DMS53 (cell line): ENCODE data around the gene P3H4.
"Not testable (repeated sequence)": the region's sequence is repeated elsewhere in the genome, so short reads cannot be mapped to it uniquely, and the experiment has no call there.

Source experiments
- DNase-seq: peaks from one replicate; lab custom pipeline; 2025; lab: John Stamatoyannopoulos, UW

The P3H4 gene

DNA sequence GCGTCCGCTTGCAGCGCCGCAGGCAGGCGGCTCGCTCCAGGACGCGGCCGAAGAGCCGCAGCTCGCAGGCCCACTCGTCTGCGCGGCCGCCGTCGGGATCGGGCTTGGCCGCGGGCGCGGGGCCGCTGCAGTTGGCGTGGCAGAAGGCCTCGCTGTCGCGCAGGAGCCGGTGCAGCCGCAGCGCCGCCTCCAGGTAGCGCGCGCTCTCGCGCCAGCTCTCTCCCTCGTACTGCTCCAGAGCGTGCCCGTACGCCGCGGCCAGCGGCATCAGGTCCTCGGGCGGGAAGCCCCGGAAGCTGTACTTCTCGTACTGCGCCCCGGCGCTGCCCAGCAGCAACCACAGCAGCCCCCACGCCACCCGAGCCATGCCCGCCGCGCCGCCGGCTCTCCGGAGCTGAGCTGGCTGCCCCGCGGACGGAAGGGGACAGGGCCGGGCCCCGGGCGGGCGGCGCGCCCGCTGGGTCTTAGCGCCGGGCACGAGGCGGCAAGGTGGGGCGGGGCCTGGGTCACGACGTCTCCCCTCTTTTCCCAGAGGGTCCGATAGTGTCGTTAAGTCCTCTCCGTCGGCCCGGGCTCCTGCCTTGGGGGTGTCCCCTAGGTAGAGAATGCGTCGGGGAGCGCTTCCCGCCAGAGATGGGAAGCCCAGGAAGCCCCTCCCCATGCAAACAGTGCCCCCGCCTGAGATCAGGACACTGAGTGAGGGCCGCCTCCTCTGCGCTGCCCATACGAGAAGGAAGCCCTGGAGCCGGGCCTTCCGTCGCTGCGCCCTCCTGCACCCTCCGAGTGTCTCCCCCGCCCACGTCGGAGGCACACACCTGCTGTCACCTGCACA is at the start of gene P3H4:
P3H4 (minus strand) TSS at position 401 of the 832 bp plus-strand sequence; CDS start at position 367, 34 bp downstream.
- DNase-seq, result peak; percentile 90

- no peak for DNase-seq
These were observed 48.6 kb upstream of the P3H4 start for GRCh38 chr17:41860254-41860931.

DNA sequence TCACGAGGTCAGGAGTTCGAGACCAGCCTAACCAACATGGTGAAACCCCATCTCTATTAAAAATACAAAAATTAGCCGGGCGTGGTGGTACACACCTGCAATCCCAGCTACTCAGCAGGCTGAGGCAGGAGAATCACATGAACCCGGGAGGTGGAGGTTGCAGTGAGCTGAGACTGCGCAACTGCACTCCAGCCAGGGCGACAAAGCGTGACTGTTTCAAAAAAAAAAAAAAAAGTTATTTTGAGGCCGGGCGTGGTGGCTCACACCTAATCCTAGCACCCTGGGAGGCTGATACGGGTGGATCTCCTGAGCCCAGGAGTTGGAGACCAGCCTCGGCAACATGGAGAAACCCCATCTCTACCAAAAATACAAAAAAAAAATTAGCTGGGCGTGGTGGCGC is 39.6 kb upstream of the P3H4 start:
- not testable (repeated sequence) for DNase-seq

GRCh38 chr17:41849251-41849990 is 37.7 kb upstream of the P3H4 start:
- no peak for DNase-seq

GRCh38 chr17:41848788-41849187 is 37.0 kb upstream of the P3H4 start:
- DNase-seq, result no peak

DNA sequence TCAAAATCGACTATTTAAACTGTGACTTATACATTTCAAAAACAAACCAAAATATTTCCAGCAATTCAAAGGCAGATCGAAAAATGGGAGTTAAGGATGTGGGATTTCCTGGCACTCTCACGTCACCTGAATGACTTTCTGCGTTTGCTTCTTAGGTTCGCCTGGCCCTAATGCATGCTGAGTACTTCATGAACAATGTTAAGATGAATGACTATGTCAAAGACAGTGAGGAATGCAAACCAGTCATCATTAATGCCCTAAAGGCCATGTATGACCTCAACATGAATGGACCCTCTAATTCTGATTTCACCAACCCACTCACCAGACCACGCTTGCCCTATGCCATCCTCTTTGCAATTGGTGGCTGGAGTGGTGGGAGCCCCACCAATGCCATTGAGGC is 33.2 kb upstream of the P3H4 start:
- DNase-seq, result no peak

DNA sequence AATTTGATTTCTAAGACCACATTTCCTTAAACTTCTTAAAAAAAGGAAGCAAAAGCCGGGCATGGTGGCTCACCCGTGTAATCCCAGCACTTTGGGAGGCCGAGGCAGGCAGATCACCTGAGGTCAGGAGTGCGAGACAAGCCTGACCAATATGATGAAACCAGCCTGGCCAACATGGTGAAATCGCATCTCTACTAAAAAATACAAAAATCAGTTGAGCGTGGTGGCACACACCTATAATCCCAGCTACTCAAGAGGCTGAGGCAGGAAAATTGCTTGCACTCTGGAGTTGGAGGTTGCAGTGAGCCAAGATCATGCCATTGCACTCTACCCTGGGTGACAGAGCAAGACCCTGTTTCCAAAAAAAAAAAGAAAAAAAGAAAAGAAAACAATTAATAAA is 29.0 kb upstream of the P3H4 start:
- DNase-seq, result not testable (repeated sequence)

DNA sequence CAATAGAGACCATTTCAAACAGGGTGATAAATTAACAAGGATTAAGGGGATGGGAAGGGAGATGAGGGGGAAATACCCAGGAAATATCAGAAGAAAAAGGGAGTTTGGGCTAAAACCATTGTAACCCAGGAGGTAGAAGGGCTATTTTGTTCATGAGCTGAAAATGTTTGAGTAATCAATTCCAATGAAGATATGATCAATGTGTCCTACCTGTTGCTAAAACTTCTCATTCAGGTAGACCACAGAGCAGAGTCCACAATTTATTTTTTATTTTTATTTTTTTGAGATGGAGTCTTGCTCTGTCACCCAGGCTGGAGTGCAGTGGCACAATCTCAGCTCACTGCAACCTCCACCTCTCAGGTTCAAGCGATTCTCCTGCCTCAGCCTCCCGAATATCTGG is 27.7 kb upstream of the P3H4 start:
- not testable (repeated sequence) for DNase-seq

DNA sequence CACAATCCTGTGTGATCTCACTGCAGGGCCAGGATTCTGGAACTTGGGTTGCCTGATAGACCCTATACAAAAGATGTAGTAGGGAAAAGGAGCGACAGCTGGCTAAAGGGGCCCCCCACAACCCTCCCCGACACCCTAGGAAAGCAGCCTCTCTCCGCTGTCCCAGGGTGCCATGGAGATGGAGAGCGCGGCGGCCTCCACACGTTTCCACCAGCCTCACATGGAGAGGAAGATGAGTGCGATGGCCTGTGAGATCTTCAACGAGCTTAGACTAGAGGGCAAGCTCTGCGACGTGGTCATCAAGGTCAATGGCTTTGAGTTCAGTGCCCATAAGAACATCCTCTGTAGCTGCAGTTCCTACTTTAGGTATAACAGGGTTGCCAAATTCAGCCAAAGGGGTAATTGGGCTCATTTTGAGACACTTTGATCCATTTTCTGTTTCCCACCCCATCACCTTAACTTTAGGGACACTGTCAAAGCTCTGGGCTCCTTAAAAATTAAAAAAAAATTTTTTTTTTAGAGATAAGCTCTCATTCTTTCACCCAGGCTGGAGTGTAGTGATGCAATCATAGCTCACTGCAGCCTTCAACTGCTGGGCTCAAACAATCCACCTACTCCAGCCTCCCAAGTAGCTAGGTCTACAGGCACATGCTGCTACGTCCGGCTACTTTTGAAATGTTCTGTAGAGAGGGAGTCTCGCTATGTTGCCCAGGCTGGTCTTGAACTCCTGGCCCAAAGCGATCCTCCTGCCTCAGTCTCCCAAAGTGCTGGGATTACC is 26.2 kb upstream of the P3H4 start, which contains the start of gene KLHL10:
KLHL10 (plus strand) TSS at position 65 of the 778 bp plus-strand sequence; CDS start at position 173, 108 bp downstream.
- DNase-seq, result no peak

GRCh38 chr17:41836550-41837196 is 24.9 kb upstream of the P3H4 start:
- no peak for DNase-seq

DNA sequence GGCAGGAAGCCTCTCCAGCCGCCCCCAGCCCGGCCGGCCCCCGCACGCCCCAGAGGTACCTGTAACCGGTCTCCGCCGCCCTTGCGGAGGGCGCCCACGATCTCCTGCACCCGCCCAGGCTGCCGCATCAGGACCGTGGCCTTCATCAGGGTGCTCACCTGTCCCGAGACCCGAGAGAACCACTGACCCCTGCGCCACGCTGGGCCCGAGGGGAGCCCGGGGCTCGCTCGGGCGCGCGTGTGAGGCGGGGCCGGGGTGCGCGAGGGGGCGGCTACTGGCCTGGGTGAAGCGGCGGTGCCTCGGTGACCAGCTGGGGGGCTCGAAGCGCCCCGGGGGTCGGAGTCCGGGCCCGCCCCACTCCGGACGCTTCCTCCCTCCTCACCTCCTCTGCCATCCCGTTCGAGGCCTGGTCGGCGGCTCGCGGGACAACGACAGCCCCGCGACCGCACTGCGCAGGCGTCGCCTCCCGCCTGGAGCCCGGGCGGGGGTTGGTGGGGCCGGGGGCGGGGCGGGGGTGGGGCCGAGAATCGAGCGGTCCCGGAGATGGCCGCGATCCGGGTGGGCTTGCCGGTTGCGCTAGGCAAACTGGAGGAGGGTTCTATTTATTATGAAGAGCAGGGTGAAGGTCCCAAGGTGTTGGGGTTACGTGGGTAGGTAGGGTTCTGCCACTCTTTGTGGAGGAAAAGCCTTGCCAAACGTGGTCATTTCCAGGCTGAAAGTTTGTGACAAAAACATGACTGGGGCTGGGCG is 24.2 kb upstream of the P3H4 start, which contains the start of gene NT5C3B:
NT5C3B (minus strand) TSS at position 433 of the 750 bp plus-strand sequence; CDS start at position 394, 39 bp downstream.
- DNase-seq, result peak; percentile 63

- DNase-seq, result no peak
These were observed 23.6 kb upstream of the P3H4 start for GRCh38 chr17:41835214-41835799.

- DNase-seq, result not testable (repeated sequence)
These were observed 18.2 kb upstream of the P3H4 start for GRCh38 chr17:41829961-41830360.

DNA sequence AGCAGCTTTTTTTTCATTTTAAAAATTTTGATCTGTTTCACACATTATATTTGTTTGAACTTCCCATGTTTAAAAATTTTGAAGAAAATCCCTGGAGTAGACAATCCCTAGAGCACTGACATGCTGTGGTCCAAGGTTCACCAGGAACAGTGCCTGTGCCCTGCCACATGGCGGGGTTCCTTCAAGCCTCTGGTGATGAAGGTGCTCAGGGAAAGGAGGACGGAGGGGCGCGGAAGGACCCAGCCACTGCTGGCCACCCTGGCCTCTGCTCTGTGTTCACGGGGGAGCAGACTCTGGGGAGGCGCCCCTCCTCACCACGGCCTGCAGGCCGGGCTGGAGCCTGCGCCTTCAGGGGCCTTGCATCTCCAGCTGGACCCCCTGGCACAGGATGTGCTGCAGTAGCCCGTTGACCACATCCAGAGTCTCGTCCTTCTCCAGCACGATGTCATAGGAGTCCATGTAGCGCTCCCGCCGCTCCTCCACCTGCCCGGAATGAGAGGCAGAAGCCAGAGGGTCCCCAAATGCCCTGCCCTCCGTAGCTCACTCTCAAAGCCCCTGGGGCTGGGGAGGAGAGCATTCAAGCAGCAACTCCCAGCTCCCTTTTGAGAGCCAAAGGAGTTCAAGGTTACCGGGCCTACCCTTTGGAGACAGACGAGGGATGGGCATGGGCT is 13.6 kb upstream of the P3H4 start:
- no peak for DNase-seq

DNA sequence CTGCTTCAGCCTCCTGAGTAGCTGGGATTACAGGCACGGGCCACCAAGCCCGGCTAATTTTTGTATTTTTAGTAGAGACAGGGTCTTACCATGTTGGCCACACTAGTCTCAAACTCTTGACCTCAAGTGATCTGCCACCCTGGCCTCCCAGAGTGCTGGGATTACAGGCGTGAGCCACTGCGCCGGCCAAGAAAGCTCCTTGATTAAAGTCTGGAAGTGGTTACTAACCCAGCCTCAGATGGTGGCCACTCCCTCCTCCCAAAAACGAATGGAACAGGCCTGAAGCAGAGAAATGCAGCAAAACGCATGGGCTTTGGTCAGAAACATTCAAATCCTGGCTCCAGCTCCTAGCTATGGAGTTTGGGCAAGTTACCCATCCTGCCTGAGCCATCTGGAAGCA is 12.3 kb upstream of the P3H4 start:
- DNase-seq, result no peak

- no peak for DNase-seq
These were observed 11.8 kb upstream of the P3H4 start for GRCh38 chr17:41823580-41823979.

DNA sequence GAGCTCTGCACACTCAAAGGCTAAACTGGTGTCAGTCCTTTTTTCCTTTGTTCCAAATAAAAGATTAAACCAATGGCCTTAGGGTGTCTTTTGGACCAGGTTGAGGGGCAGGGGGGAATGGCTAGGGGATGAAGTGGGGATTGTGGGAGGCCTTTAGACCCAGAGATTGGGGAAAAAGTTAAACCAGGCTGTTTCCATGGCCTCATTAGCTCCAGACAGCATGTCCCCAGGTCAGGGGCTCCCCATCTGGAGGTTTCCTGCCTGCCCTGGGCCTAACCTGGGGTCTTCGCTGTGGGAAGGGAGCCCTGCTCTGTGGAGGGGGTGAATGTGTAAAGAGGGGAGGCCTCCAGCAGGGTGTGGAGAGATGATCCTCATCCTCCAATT is 11.4 kb upstream of the P3H4 start:
- no peak for DNase-seq

DNA sequence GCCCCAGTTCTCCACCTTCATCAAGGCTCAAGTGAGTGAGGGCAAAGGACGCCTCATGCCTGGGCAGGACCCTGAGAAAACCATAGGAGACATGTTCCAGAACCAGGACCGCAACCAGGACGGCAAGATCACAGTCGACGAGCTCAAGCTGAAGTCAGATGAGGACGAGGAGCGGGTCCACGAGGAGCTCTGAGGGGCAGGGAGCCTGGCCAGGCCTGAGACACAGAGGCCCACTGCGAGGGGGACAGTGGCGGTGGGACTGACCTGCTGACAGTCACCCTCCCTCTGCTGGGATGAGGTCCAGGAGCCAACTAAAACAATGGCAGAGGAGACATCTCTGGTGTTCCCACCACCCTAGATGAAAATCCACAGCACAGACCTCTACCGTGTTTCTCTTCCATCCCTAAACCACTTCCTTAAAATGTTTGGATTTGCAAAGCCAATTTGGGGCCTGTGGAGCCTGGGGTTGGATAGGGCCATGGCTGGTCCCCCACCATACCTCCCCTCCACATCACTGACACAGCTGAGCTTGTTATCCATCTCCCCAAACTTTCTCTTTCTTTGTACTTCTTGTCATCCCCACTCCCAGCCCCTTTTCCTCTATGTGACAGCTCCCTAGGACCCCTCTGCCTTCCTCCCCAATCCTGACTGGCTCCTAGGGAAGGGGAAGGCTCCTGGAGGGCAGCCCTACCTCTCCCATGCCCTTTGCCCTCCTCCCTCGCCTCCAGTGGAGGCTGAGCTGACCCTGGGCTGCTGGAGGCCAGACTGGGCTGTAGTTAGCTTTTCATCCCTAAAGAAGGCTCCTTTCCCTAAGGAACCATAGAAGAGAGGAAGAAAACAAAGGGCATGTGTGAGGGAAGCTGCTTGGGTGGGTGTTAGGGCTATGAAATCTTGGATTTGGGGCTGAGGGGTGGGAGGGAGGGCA is 10.7 kb upstream of the P3H4 start:
- DNase-seq, result no peak
